GDM1 (cell line): ENCODE results near the gene CPXCR1.
"Not testable (repeated sequence)": the region's sequence is repeated elsewhere in the genome, so short reads cannot be mapped to it uniquely, and the experiment has no call there.

Source experiments
- DNase-seq: peaks from one replicate; lab custom pipeline; 2025; lab: John Stamatoyannopoulos, UW

Gene CPXCR1

GRCh38 chrX:88746925-88747324 lies at the start of gene CPXCR1:
CPXCR1 (plus strand) TSS chrX:88747225; CDS start chrX:88753415, 6,190 bp downstream.
- DNase-seq, result no peak

DNA sequence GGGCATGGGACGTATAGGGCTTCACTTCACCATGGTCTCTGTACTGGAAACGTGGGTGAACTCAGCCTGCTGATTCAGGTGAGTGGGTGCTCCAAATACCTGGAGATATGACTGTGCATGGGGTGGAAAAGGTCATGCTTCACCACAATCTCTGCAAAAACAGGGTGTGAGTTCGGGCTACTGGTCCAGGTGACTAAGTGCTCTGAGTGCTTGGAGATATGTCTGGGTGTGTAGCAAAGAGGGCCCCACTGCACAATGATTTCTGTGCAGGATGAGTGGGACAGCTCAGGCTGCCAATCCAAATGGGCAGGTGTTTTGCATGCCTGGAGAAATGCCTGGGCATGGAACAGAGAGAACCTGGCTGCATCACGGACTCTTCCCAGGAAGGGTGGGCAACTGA lies 11.2 kb upstream of the CPXCR1 start:
- no peak for DNase-seq

DNA sequence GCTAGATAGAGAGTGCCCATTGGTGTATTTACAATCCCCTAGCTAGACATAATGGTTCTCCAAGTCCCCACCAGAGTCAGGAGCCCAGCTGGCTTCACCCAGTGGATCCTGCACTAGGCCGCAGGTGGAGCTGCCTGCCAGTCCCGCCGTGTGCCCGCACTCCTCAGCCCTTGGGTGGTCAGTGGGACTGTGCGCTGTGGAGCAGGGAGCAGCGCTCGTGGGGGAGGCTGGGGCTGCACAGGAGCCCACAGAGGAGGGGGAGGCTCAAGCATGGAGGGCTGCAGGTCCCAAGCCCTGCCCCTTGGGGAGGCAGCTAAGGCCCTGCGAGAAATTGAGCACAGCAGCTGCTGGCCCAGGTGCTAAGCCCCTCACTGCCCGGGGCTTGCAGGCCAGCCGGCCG lies 810 bp upstream of the CPXCR1 start:
- not testable (repeated sequence) for DNase-seq

DNA sequence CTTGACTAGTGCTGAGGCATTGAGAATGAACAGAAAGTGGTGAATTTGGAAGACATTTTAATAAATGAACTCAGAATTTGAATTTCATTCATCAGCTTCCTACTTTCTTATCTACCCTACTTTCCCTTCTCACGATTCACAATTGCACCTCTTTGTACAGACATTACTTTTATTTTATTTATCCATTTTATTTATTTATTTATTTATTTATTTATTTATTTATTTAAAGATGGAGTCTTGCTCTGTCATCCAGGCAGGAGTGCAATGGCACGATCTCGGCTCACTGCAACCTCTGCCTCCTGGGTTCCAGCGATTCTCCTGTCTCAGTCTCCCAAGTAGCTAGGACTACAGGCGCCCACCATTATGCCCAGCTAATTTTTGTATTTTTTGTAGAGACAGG lies 5.3 kb downstream of the CPXCR1 start:
- not testable (repeated sequence) for DNase-seq

- DNase-seq, result no peak
These were observed 42.8 kb downstream of the CPXCR1 start for GRCh38 chrX:88789825-88790224.
